Measurements from ENCODE around the gene PPIL4.

Gene PPIL4

DNA sequence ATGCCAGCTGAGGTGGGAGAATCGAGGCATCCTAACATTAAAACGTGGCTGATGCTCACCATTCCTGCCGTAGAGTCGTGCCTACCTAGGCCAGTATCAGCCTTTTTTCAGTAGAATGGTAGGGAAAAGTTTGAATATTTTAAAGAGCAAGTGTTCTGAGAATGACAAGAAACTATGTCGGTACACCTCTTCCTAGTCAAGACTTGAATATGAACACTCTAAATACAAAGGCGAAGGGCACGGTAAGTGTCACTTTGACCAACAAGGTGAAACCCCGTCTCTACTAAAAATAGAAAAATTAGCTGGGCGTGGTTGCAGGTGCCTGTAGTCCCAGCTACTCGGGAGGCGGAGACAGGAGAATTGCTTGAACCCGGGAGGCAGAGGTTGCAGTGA is 21.3 kb upstream of the PPIL4 start:
- Histone ChIP-seq H3K4me1 (ENCODE audit: low read length) (peaks cover 19% of the 10 kb centered on the region), H3K4me2 (ENCODE audit: low read length) (peak overlapping the region; percentile 77), H3K9ac (ENCODE audit: low read length) (peak overlapping the region; percentile 100), H4K20me1 (ENCODE audit: insufficient read depth, low read length) (peaks cover 30% of the 10 kb centered on the region), H2AFZ (ENCODE audit: low read depth, low read length) (no peak overlapping the region), H3K9me3 (ENCODE audit: insufficient read depth, low read length) (no peaks in the 10 kb centered on the region), H3K4me3 (ENCODE audit: low read length) (peak overlapping the region; percentile 99), H3K36me3 (replicated peaks; ENCODE audit: low read depth, low read length) (no peaks in the 10 kb centered on the region), H3K79me2 (ENCODE audit: low read length) (peaks cover 60% of the 10 kb centered on the region), H3K27me3 (ENCODE audit: low read depth, low read length) (no peaks in the 10 kb centered on the region), H3K27ac (ENCODE audit: low read length) (peak overlapping the region; percentile 93)
- TF ChIP-seq, protein P1, sequence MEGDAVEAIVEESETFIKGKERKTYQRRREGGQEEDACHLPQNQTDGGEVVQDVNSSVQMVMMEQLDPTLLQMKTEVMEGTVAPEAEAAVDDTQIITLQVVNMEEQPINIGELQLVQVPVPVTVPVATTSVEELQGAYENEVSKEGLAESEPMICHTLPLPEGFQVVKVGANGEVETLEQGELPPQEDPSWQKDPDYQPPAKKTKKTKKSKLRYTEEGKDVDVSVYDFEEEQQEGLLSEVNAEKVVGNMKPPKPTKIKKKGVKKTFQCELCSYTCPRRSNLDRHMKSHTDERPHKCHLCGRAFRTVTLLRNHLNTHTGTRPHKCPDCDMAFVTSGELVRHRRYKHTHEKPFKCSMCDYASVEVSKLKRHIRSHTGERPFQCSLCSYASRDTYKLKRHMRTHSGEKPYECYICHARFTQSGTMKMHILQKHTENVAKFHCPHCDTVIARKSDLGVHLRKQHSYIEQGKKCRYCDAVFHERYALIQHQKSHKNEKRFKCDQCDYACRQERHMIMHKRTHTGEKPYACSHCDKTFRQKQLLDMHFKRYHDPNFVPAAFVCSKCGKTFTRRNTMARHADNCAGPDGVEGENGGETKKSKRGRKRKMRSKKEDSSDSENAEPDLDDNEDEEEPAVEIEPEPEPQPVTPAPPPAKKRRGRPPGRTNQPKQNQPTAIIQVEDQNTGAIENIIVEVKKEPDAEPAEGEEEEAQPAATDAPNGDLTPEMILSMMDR (IDR thresholded peaks at IDR 0.05; ENCODE audit: low read depth, low read length), result no peak
- TF ChIP-seq EZH2phosphoT487 (IDR thresholded peaks at IDR 0.05; ENCODE audit: low read depth), result no peak

DNA sequence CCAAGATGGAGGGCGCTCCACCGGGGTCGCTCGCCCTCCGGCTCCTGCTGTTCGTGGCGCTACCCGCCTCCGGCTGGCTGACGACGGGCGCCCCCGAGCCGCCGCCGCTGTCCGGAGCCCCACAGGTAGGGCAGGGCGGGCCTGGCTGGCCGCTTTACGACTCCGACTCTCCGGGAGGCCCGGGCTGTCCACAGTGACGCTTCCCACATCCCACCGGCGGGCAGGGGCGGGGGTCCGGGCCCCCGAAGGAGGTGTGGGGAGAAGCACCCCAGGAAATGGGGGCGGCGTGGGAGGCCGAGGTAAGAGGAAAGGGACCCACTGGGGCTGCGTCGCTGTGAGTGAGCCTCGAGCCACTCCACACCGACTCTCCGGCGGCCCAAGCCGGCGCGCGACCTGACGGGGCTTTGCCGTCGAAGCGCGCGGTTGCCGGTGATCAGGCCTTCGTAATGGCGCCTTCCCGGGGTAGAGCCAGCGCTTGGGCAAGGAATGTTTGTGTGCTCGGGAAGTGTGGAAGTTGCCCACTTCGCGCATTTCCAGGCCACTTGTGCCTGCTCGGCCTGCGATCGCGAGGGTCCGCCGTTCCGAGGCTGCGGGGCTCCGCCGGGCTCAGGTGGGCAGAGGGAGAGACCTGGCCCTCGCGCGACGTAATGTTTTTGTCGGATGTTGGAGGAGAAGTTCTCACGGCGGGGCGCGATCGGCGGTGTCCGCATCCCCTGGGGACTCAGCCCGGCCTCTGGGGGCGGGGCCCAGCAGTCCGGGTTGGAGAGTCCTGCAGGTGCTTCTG is 20.8 kb upstream of the PPIL4 start:
- Histone ChIP-seq H3K4me1 (ENCODE audit: low read length) (peaks cover 19% of the 10 kb centered on the region), H3K36me3 (replicated peaks; ENCODE audit: low read depth, low read length) (no peaks in the 10 kb centered on the region), H4K20me1 (ENCODE audit: insufficient read depth, low read length) (peaks cover 28% of the 10 kb centered on the region), H2AFZ (ENCODE audit: low read depth, low read length) (peak overlapping the region; percentile 11; the same call in 1 of the 2 replicates), H3K27me3 (ENCODE audit: low read depth, low read length) (no peaks in the 10 kb centered on the region), H3K4me3 (ENCODE audit: low read length) (peak overlapping the region; percentile 99), H3K4me2 (ENCODE audit: low read length) (peak overlapping the region; percentile 77), H3K9ac (ENCODE audit: low read length) (peak overlapping the region; percentile 100), H3K9me3 (ENCODE audit: insufficient read depth, low read length) (no peaks in the 10 kb centered on the region), H3K79me2 (ENCODE audit: low read length) (peaks cover 54% of the 10 kb centered on the region), H3K27ac (ENCODE audit: low read length) (peak overlapping the region; percentile 93)
- TF ChIP-seq, protein P1 (IDR thresholded peaks at IDR 0.05; ENCODE audit: low read depth, low read length), result no peak
- TF ChIP-seq EZH2phosphoT487 (IDR thresholded peaks at IDR 0.05; ENCODE audit: low read depth), result no peak

DNA sequence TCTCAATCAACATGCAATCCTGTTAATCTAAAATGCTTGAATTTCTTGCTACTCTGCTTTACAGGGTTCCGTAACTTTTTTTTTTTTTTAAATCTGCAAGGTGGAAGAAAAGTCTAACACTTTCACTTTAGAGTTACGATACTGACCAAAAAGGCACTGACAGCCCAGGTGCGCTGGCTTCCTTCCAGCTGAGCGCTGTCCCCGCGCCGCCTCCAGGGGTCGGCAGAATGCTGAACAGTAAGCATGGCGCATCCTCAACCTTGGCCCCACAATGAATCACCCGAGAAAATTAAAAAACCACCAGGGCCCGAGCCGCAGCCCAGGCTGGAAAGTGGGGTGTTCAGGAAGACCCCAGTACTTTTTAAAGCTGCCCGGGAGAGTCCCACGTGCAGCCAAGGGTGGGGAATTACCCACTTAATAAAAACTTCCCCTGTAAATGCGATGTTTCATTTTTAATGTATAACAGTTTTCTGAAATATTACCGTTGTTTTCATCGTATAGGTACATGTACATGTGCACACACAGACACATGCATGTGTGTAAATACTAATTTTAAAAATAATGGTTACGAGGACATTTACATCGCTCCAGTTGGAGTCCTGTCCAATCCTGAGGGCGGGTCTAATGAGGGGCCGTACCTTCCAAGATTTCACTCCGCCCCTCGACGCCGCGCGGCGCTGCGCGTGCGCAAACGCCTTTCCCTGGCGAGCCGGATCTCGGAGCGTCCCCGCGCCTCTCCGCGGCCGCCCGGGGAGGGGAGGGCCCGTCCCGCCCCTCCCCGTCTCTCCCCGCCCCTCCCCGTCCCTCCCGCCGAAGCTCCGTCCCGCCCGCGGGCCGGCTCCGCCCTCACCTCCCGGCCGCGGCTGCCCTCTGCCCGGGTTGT is 19.9 kb upstream of the PPIL4 start, which contains the start of gene GINM1:
GINM1 (plus strand) TSS at position 849 of the 883 bp plus-strand sequence. CDS start 40 bp downstream, outside the sequence.
- Histone ChIP-seq H2AFZ (ENCODE audit: low read depth, low read length) (peak within 1 kb of the TSS; percentile 94), H3K4me1 (ENCODE audit: low read length) (peaks cover 19% of the 10 kb centered on the region), H4K20me1 (ENCODE audit: insufficient read depth, low read length) (peaks cover 23% of the 10 kb centered on the region), H3K9ac (ENCODE audit: low read length) (peak within 1 kb of the TSS; percentile 100), H3K36me3 (replicated peaks; ENCODE audit: low read depth, low read length) (no peaks in the 10 kb centered on the region), H3K27ac (ENCODE audit: low read length) (peak within 1 kb of the TSS; percentile 93), H3K4me3 (ENCODE audit: low read length) (peak within 1 kb of the TSS; percentile 99), H3K9me3 (ENCODE audit: insufficient read depth, low read length) (no peaks in the 10 kb centered on the region), H3K4me2 (ENCODE audit: low read length) (peak within 1 kb of the TSS; percentile 78), H3K27me3 (ENCODE audit: low read depth, low read length) (no peaks in the 10 kb centered on the region), H3K79me2 (ENCODE audit: low read length) (peaks cover 45% of the 10 kb centered on the region)
- TF ChIP-seq, protein P1 (IDR thresholded peaks at IDR 0.05; ENCODE audit: low read depth, low read length), result peak; percentile 68
- TF ChIP-seq EZH2phosphoT487 (IDR thresholded peaks at IDR 0.05; ENCODE audit: low read depth), result no peak

DNA sequence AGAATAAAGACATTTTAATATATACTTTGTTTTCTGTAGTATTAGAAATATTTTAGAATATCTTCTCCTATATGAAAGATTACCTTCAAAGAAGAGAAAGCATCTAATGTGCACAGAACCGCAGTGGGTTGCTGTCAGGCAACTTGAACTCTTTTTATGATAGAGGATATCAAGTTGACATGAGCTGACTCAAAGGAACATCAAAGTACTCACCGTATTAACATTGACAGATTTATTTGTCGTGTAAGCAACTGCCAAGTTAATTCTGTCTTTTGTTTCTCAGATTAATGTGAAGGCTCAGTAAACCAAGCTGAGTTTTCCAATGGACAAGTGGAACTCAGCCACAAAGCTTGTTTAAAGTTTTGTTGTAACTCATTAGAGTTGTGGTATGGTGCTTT is 18.1 kb upstream of the PPIL4 start:
- H3K4me3 ChIP-seq (ENCODE audit: low read length), result no peak overlapping the region
- peak overlapping the region; percentile 78; the same call in 1 of the 2 replicates for H3K4me2 ChIP-seq (ENCODE audit: low read length)
- no peaks in the 10 kb centered on the region for H3K36me3 ChIP-seq (replicated peaks; ENCODE audit: low read depth, low read length)
- H3K9ac ChIP-seq (ENCODE audit: low read length), result no peak overlapping the region
- TF ChIP-seq, protein P1 (IDR thresholded peaks at IDR 0.05; ENCODE audit: low read depth, low read length), result no peak
- no peak for TF ChIP-seq EZH2phosphoT487 (IDR thresholded peaks at IDR 0.05; ENCODE audit: low read depth)
- H3K79me2 ChIP-seq (ENCODE audit: low read length), result peaks cover 28% of the 10 kb centered on the region
- no peaks in the 10 kb centered on the region for H3K9me3 ChIP-seq (ENCODE audit: insufficient read depth, low read length)
- no peak overlapping the region for H3K27ac ChIP-seq (ENCODE audit: low read length)
- no peak overlapping the region for H2AFZ ChIP-seq (ENCODE audit: low read depth, low read length)
- peaks cover 11% of the 10 kb centered on the region for H4K20me1 ChIP-seq (ENCODE audit: insufficient read depth, low read length)
- H3K4me1 ChIP-seq (ENCODE audit: low read length), result peaks cover 19% of the 10 kb centered on the region
- H3K27me3 ChIP-seq (ENCODE audit: low read depth, low read length), result 0 out of 2 replicates have a peak, but pooled peaks cover 2% of the 10 kb centered on the region

All from OCI-LY3 (cell line).